GM18873 (cell line): ENCODE measurements around the gene ZP2.
"Not testable (repeated sequence)": the region's sequence is repeated elsewhere in the genome, so short reads cannot be mapped to it uniquely, and the experiment has no call there.

ENCODE experiments used
- ATAC-seq: cut with Tn5 transposase; IDR thresholded peaks from one replicate; pipeline ENCODE4 v1.9.1; 2021; ENCODE audit warnings: mild to moderate bottlenecking, moderate library complexity, moderate number of reproducible peaks; ENCODE audit not compliant: unreplicated experiment, low FRiP score

Gene ZP2

GRCh38 chr16:21211486-21211885, at the start of gene ZP2:
TSS of gene ZP2 (minus strand) at chr16:21211574. CDS start at chr16:21211547, 27 bp downstream.
- no peak for ATAC-seq

DNA sequence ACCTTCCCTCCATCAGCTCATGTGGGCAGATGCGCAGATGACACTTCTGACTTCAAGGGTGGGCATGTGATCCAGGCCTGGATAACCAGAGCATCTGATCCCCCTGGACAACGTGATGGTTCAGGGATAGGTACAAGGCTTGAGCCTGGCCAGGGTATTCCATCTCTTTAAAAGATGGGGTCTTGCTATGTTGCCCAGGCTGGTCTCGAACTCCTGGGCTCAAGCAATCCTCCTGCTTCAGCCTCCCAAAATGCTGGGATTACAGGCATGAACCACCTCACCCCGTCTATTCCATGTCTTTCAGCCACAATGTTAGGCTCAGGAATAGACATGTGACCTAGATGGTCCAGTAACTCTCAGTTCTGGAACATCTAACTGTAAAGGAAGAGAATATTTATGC, 45.9 kb upstream of the ZP2 start:
- ATAC-seq: no peak

GRCh38 chr16:21256636-21257035, 45.3 kb upstream of the ZP2 start:
- ATAC-seq: no peak

- no peak for ATAC-seq
Observed at GRCh38 chr16:21253470-21253869, 42.1 kb upstream of the ZP2 start.

GRCh38 chr16:21250072-21250923, 38.9 kb upstream of the ZP2 start:
- no peak for ATAC-seq

DNA sequence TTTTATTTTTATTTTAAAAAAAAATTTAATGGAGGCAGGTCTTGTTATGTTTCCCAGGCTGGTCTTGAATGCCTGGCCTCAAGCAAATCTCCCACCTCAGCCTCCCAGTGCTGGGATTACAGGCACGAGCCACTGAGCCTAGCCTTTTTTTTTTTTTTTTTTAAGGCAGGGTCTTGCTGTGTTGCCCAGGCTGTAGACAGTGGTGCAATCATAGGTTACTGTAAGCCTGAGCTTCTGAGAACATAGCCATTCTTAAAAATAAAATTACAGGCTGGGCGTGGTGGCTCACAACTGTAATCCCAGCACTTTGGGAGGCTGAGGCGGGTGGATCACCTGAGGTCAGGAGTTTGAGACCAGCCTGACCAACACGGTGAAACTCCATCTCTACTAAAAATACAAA, 36.8 kb upstream of the ZP2 start:
- ATAC-seq: not testable (repeated sequence)

DNA sequence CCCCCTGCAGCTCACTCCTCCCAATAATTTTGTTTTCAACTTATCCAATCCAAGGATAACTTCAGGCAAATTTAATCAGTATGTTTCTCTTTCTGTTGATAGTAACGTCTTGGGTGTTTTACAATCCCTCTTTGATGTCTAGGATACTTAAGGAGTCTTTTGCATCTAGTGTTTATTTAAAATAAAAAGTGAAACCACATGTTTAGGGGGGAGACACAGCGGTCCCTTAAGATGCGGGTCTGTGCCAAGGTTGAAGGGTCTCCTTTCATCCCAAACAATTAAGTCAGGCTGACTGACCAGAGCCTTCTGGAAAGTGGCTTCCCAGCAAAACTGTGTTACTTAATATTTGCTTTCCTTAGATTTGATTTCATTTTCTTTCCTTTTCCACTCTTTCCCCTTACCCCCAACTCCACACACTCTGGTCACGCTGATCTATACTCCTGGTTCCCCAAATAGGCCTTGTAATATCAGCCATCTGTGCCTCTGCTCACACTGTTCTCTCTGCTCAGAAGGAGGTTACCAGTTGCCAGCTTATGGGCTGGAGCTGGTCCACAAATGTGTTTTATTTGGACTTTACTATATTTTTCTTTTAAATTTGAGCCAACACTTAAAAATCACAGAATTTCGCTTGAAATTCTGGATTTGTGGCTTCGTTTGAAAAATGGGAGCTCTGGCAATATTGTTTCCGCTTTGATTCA, 33.3 kb upstream of the ZP2 start:
- ATAC-seq: no peak

DNA sequence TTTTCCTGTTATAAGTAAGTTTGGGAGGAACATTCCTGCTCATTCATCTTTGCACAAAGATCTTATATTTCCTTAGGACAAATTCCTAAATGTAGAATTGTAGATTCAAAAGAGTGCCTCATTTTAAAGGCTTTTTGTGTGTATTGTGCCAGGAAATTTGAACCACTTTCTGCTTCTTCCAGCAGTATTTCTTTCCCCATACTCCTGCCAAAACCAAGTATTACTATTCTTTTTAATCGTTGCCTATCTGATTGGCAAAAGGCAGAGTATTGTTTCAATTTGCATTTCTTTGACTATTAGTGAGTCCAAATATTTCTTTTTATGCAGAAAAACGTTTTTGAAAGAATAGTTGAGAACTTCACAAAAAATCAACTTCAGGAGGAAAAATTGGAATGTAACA, 31.4 kb upstream of the ZP2 start:
- no peak for ATAC-seq

DNA sequence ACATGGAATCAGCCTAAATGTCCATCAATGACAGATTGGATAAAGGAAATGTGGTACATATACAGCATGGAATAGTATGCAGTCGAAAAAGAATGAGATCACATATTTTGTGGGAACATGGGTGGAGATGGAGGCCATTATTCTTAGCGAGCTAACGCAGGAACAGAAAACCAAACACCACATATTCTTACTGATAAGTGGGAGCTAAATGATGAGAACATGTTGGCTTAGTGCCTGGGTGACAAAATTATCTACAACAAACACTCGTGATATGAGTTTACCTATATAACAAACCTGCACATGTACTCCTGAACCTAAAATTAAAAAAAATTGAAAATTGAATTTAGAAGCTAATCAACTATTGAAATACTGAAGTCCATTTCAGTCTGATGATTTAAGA, 28.3 kb upstream of the ZP2 start:
- ATAC-seq: no peak

DNA sequence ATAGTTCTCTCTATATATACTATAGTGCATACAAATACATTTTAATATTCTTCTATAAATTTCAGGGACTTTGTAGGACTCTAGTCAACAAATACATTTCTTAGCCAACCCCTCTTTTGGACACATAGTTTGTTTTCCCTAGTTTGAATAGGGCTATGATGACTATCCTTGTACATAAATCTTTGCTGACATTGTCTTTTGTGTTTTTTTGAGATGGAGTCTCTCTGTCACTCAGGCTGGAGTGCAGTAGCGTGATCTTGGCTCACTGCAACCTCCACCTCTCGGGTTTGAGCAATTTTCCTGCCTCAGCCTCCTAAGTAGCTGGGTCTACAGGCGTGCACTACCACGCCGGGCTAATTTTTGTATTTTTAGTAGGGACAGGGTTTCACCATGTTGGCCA, 25.5 kb upstream of the ZP2 start:
- ATAC-seq: no peak

GRCh38 chr16:21235199-21235585, 23.8 kb upstream of the ZP2 start:
- ATAC-seq: no peak

GRCh38 chr16:21233521-21234150, 22.3 kb upstream of the ZP2 start, which contains the start of gene ANKS4B:
TSS of gene ANKS4B (plus strand) at chr16:21233699. CDS start at chr16:21233738, 39 bp downstream.
- no peak for ATAC-seq

- ATAC-seq: no peak
Observed at GRCh38 chr16:21233045-21233520, 21.7 kb upstream of the ZP2 start.

GRCh38 chr16:21228361-21228872, 17.0 kb upstream of the ZP2 start:
- no peak for ATAC-seq

- ATAC-seq: no peak
Observed at GRCh38 chr16:21227866-21228265, 16.5 kb upstream of the ZP2 start.

DNA sequence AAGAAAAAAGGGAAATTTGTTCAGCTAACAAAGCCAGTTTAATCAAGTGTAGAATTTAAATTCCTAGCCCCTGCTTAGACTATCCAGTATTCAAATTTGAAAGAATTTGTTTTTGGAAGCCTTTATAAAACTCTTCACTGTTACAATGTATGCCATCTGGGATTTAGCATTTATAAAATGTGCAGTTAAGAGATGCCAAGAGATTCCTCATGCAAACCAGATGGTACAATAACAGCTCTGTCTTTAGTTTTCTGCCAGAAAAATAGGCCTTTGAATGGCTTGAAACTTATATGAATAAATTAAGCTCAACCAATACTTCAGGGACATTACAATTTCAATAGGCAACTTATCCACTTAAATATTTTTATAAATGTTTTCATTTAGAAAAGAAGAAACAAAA, 15.4 kb upstream of the ZP2 start:
- no peak for ATAC-seq

DNA sequence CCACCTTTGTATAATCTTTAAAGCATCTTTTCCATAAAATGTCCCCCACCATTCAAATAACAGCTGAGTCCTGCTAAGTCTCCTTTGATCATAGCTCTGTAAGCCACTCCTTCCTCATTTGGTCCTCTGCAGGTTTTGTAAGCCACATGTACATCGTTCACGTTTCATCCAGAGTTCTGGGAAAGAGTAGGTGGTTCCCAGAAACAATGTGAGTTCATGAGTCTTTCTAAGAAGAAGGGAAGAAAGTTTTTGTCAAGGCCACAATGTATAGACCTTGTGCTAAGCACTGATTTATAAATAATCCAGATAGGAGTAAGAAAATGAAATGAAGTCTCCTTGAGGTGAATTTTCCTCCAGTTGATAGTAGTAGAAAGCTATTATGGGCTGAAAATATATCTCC, 13.4 kb upstream of the ZP2 start:
- no peak for ATAC-seq

GRCh38 chr16:21223787-21224186, 12.4 kb upstream of the ZP2 start:
- ATAC-seq: no peak

DNA sequence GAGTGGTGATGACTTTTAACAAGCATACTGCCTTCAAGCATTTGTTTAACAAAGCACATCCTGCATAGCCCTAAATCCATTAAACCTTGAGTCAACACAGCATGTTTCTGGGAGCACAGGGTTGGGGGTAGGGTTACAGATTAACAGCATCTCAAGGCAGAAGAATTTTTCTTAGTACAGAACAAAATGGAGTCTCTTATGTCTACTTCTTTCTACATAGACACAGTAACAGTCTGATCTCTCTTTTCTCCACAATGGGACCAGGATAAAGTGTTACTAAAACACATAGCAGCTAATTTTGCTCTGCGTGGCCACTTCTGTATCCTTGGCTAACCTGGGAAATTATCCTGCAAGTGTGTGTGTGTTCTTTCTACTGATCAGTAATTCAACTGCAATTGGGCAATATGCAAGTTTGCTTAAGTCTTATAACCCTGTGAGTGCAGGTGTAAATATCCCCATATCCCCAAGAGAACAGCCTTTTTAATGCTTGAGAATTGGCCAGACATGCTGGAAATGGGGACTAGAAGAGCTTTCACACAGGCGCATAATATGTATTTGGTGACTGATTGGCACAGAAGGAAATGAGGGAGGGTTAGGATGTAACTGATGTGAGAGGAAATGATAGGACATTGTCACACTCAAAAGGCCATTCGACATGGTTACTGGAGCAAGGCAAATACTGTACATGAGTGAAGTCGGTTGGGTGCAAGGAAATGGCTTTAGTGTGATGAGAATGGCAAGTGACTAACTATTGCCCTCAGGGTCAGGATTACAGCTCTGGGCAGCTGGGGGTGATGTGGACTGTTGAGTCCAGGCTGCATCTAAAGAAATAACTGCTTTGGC, 11.3 kb upstream of the ZP2 start:
- no peak for ATAC-seq

GRCh38 chr16:21219551-21219950, 8.2 kb upstream of the ZP2 start:
- no peak for ATAC-seq
